Activated CD4-positive, alpha-beta T cell treated with anti-CD3 and anti-CD28 coated beads for 24 hours (primary cell): Measurements from ENCODE around the gene FGGY.

ENCODE experiments used
- DNase-seq, 2 donors: peaks; one replicate each; pipeline ENCODE4 v3.0.0-alpha.2; 2020; ENCODE audit warnings: low read depth in 2 of 2

Gene FGGY

DNA sequence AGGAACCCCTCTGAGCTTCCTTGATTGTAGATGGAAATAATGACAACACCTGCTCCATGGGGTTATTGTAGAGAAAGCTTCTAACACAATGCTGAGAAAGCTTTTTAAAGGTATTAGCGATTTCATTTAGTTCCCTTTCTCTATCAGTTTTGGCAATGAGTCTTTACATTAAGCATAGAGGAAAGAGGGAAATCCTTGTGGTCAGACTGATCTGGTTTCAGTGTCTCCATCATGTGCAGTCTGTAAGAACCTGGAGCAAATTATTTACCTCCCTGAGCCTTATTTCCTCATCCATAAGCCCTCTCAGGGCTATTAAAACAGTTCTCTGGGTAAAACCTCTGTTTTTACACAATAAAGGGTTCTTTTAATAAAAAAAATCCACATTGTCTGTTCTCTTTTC lies 87.5 kb downstream of the FGGY start:
- no peak for DNase-seq

DNA sequence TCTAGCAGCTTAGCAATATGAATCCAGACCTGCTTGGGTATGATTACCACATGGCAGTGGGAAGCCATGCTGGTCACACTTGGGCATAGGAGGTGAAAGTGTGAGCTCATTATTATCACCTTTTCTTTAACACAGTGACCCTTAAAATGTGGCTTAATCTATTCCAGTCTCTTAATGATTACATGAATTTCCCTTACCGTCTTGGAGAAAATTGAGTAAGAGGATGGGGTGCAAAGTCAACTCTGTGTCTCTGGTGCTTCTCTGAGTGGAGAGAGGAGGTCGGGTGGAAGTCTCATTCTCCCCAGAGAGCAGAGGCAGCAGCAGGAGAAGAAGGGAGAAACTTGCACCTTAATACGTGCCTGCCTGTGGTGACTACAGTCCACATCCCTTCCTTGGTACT lies 91.3 kb downstream of the FGGY start:
- no peak for DNase-seq

DNA sequence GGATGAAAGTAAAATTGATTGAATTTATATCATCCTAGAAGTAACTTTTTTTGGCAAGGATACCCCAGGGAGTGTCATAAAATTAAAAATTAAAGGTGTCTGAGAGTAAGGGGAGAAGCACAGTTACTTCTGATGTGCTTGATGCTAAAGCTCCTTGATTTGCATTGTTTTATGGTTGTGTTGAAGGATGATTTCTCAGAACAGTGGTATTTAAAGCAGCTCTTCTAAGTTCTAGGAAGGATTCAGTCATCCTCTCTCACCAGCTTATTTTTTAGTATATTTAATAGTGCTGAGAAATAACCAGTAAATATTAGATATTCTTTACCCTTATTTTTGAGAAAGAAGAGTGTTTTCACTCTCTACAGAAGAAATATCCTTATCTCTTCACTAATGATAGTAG lies 93.0 kb downstream of the FGGY start:
- DNase-seq: no peak

DNA sequence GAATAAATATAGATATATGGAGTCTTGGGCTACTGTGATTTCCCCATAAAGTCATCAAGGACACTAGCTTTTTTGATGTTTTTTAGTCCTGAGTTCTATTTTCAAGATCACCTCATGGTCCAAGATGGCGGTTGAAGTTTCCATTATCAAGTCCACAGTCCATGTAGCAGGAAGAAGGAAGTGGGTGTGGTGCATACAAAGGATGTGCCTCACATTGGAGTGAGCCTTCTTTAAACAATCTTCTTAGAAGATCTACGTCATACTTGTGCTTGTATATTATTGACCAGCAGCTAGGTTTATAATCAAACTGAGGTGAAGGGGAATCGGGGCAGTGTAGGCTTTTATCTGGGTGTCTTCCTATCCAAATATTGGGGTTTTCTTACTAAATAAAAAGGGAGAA lies 93.4 kb downstream of the FGGY start:
- no peak for DNase-seq

DNA sequence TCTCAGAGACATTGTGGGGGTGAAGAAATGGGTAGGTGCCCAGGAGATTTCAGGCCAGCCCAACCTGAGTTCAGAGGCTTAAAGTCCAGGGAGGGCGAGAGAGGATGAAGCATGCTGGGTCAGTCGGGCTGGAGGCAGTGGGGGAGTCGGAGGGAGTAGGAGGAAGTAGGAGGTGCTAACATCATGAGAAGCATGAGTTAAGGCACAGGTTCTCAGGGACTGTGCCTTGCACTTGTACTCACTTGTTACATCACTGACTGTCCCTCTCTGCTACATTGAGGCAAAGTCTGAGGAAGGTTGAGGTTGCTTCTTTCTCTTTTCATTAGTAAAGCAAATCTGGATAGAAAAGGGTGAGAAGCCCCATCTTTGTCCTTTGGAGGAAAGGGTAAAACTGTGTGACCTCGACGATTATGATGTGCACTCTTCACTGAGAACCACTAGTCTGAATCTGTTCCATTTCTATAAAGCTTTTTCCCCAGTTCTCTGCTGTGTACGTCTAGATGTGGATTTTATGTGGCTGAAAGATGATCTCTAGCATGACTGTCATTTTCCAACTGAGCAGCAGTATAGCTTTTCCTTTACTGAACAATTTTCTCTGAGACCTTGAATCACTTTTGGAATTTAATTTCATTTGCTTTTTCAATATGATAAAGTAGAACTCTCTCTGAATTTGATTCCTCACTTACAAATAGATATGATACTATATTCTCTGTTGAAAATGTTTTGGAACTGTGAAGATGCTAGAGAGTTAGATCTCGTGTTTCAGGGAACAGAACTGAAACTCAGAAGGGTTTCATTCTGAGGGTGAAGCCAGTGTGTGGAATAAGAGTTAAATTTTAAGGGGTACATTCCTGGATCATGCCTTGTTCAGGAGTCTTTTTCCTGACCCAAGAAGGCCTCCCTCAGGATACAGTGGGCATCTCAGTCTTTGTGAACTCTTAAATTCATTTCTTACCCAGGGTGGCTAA lies 94.6 kb downstream of the FGGY start:
- no peak for DNase-seq

DNA sequence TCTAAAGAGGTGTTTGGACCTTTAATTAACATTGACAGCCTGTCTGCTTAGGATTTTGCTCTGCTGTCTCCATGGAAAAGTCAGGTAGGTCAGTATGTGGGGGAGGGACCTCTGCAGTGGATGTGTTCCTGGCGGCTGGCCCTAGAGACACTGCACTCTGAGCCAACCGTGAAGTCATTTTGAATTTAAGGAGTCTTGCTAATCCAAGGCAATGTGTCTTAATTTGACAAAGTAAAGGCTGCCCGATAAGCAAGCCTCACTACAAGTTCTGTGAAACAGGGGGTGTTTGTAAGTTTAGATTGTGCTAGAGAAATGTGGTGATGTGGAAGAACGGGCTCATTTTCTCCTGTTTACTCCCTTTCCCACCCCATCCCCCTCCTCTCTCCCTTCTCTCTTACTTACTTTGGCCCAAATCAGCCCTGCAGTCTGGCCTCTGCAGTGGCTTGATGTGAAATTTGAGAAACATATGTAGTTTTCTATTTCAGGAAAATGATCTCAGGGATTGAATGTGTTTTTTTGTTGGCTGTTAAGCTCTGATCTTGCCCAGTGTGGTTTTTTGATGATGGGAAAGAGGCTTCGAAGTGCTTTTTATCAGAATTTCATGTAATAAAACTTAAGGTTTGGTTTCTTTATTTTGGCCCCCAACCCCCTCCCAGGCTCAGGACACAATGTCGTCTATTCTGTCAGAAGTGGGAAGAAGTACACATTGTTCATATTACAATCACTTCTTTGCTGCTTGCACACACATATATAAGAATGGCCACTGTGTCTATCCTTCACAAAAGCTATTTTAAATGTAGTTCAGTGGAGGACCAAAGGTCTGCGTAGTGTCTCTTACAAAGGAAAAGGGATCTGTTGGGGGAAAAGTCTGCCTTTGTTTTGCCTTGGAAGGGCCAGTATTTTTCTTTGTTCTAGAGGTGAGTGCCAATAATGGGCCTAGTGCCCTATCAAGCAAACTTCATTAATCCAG lies 96.6 kb downstream of the FGGY start:
- no peak for DNase-seq

DNA sequence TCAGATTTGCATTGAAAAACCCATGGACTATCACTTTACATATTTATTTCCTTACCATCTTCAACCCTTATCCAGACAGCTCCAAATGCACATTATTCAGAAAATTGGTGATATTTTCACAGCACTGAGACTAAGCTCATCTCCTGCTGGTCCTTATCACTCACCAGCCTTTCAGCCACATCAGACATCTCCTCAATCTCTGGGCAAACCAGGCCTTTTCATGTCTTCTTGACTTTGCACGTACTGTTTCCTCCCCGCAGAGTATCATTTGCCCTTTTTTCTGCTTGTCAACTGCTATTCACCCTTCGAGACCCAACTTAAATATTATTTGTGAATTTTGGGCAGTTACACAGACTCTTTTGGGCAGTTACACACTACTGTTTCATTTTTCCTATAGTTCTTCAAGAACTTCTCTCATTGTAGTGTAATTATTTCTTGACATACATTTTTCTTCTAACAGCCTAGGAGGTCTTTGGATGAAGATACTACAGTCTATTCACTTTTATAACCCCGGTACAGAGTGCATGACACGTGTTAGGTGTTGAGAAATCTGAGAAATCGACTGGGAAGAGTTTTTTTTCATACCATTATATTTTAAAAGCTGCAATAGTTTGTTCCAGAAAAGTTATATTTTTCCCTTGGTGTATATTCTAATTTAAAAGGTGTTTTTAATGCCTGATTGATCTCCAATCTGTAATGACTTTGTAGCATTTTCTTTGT lies 98.0 kb downstream of the FGGY start:
- no peak for DNase-seq

DNA sequence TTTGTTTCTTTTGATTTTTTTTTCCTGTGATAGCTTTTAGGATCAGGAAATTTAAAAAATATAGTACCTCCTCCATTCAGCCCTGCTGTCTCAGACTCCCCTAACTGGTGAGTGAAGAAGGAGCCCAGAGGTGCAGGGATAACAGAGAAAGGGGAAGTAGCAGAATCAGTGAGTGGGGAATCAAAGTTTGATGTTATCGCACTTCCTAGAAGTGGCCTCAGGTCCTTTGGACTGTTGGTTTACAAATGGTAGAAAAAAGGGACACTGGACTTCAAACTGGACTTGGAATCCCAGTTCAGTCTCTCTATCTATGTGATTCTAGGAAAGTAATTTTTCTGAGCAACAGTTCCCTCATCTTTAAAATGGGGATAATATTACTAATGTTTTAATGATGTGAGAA lies 99.5 kb downstream of the FGGY start:
- no peak for DNase-seq

DNA sequence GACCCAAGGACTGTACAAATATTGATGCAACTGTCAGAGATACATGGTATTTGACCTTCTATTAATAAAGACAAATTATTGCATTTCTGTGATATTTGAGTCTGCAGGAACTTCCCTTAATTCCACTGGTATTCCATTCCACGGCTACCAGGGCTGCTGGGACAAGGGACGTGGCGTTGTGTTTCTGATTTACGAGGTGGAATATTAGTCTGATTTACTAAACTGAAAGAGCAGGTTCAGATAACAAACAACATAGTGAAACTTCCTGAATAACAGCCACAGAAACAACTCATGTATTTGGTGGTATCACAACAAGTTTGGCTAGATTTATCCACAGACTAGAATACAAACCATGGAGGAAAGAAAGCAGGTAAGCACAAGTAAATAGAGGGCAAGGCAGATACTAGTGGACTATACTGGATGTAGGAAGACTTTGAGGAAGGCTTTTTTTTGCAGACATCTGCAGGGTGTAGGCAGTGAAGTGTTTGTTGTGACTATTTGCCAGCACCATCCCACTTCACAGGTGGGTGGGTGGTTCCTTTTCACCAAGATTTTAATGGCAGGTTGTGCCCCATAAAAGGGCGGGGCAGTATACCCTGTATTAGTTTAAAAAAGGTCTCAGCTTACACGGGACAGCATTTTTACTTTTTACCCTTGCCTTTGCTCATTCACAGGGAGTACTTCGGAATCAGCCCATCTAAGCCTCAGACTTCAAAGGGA lies 100.4 kb downstream of the FGGY start:
- DNase-seq: no peak

DNA sequence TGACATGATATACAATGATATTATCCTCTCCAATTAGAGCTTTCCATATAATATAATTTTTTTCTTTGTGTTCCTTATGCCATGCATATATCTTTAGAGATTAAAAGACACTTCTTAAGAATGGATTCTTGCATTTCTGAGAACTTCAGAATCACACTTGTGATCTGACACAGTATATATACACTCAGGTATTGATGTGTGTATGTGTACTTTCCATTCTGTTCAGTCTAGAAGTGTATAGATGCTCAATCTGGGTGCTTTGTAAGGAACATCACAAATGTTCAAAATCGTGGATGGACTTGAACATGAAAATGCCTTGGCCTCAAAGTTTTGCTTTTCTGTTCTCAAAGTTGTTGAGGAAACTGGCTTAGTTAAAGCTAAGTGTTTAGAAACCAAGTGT lies 102.7 kb downstream of the FGGY start:
- DNase-seq: no peak

DNA sequence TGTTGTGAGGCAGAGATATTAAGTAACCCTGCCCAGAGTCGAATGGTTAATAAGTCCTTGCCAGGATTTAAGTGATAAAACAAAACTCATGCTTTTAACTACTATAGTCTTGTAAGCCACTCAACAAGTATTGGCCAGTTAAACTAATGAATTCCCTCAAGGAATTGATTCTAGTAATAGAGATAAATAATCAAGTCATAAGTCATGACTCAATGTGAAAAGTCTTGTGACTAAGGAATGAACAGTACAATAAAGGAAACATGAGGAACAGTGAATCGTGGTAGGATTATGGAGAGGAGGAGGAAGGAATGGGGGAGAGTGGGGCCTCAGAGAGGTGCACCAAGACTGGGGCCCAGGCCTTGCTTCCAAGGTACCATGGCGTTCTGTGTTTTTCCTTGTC lies 104.7 kb downstream of the FGGY start:
- no peak for DNase-seq

DNA sequence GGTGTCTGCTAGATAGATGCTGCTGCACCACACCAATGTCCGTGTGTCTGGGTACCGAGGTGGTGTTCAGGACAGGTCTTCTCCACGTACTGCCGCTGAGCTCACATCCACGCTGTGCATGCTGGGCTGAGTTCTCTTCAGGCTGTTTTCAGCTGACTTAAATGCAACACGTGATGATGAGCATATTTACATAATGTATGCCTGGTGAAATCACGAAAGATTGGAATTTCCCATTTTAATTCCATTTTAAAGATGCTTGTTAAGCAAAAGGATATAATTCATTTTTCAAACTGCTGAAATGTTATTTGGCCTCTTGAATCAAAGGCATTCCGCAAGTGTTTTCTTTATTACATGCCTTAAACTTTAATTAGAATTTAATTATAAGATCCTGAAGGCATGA lies 107.9 kb downstream of the FGGY start:
- DNase-seq: no peak

DNA sequence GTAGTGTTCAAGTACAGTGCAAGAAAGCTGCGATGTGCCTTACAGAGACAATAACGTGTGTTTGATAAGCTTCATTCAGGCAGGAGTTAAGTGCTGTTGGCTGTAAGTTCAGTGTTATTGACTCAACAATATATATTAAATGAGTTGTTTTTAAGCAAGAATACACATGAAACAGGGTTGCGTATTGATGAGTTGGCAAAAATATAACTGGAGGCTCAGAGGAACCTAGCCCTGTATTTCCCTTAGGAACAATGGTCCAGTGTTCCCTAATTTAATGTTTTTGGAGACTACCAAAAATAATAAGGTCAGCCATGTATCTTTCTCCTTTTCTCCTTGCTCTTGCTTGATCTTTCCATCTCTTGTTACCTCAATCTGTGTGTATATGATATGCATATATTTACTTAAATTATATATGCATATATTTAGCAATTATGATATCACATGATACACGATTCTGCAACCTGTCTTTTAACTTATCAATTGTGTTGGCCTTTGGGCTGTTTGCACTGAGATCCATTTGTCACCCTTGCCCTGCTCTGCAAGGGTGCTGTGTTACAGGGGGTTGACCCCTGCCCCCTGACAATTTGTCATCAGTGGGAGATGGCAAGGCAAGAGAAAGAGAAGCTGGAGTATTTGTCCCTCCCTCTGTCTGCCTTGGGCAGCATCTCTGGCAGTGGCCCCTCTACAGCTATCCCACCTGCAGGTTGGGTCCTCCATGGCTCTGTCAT lies 109.7 kb downstream of the FGGY start:
- DNase-seq: no peak

DNA sequence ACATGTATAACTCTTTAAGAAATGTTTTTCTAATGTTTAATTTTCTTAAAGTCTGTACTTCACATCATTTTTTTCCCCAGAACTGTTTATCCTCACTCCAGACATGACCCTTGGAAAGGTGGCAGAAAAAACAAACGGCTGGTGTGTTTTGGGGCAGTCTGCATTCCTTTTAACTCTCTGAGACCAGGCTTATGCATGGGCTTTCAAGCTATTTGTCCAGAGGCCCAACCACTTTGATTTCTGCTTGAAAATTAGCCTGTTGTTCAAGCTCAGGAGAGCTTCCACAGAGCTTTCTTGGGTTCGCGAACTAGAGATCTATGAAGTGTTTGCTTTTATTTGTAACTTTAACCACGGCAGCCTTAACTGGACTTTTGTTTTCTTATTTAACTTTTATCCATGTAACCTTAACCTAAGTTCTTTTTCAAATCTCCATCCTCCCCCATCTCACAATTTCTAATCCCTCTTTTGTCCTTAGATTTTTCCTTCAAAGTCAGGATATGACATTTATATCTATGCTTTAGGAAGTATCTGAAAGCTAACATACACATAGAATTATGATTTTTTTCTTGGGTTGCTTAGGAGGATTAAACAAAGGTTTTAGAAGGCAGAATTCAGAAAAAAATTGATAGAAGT lies 111.8 kb downstream of the FGGY start:
- DNase-seq: no peak

DNA sequence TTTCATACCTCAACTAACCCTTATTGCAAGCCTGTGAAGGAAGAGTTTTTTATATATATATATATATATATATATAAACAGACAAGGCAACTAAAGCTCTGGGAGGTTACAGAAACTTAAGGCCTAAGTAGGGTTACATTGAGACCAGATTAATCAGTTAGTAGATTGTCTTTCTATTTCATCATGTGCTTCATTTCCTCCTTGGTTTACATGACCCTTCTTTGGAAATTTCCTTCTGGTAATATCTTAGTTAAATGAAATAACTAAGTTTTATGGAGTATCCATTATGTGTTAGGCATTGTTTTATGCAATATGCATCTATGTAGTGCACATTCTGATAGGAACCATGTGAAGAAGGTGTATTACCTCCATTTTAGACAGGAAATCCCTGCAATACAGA lies 112.7 kb downstream of the FGGY start:
- DNase-seq: no peak

DNA sequence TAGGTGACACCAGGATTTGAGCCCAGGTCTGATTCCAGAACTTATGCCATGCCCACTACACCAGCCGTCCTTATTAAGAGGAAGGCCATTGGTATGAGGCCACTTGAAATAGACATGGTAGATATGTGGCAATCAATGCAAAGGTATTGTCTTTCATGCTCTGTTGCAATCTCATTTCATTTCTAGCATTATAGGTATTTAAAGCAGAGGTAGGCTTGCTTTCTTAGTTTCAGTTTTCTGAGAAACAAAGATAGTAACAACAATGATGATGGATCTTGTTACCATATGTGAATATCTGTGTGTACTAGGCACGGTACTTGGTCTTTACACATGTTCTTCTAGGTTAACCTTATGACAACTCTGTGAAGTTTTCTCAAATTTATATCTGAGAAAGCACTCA lies 113.1 kb downstream of the FGGY start:
- no peak for DNase-seq

DNA sequence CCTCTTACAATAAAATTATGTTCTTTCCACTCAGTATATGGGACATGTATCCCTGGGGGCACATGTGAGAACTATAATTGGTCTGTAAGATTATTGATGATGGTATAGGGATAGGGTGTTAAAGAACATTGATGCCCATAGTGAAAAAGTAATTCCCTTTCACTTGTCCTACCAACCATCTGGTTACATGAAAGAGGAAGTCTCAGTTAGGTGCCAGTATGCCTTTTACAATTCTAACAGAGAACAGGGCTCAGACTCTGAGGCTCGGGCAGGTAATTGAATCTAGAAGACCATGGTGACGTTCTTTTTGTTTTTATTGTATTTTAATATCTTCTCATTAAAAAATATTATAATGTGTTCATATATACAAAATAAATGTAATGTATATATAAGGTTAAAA lies 113.6 kb downstream of the FGGY start:
- no peak for DNase-seq

DNA sequence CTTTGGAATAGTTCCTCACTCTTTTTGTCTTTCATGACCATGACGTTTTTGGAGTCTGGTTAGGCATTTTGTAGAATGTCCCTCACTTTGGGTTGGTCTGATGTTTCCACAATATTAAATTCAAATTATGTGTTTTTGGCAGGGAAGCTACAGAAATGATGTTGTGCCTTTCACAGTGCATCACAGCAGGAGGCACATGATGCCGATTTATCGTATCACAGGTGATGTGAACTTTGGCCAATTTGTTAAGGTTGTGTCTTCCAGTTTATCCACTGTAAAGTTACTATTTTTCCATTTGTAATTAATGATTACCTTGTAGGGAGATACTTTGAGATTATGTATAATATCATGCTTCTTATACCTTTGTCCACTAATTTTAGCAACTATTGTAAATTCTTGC lies 114.3 kb downstream of the FGGY start:
- no peak for DNase-seq

DNA sequence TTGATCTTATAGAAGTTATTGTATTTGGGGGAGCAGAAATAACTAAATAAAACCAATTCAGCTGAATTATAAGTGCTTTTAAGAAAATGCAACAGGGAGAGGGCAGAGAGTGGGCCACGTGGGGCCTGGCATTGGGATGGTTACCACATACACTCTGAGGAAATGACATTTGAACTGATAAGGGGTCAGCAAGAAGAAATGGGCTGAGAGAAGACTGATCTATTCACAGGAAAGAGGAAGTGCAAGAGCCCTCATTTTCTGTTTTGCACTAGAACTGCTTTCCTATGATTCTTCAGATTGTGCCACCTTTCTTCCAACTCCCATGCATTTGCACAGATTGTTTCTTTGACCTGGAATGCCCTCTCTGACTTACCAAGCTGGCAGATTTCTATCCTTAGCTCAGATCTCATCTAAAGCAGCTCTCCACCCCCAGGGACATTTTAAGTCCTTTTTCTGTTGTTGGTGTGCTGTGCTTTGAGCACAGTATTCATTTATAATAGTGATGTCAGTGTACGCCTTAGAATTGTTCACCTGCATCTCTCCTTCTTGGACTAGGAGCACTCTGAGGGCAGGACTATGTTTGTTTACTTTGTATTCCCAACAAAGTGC lies 115.9 kb downstream of the FGGY start:
- DNase-seq: no peak

DNA sequence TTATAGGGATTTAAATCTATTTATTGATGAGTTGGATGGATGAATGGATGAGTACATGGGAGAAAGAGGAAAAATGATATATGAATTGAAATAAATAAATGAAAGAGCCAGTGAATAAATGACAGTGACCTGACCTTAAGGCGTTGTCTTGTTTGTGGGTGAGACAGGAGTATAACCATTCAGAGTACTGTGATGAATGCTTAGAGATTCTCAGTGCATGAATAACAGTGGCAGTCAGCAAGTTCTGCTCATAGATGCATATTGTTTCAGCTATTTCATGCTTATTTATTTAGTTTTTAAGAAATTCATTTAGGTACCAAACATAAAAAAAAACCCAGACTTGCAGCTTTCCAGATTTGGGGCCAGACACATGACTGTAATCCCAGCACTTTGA lies 116.4 kb downstream of the FGGY start:
- DNase-seq: no peak
